HG03108 (cell line): ENCODE measurements around the gene ADAMTSL4.

Experiments
- ATAC-seq: cut with Tn5 transposase; IDR thresholded peaks from one replicate; pipeline ENCODE4 v1.9.1; 2021; ENCODE audit warnings: moderate library complexity; ENCODE audit not compliant: unreplicated experiment

ADAMTSL4 gene

GRCh38 chr1:150548632-150549495, at the start of gene ADAMTSL4:
ADAMTSL4 (plus strand) TSS chr1:150549408; CDS start chr1:150552289, 2,881 bp downstream.
- no peak for ATAC-seq

GRCh38 chr1:150505431-150505830, 43.8 kb upstream of the ADAMTSL4 start:
- no peak for ATAC-seq

- ATAC-seq: no peak
Observed at GRCh38 chr1:150507912-150508864, 41.0 kb upstream of the ADAMTSL4 start, which contains the start of gene ECM1. ECM1 (plus strand) TSS chr1:150508109; CDS start chr1:150508210, 101 bp downstream.

GRCh38 chr1:150508982-150509381, 40.2 kb upstream of the ADAMTSL4 start:
- ATAC-seq: no peak

- no peak for ATAC-seq
Observed at GRCh38 chr1:150511551-150511950, 37.7 kb upstream of the ADAMTSL4 start.

GRCh38 chr1:150511985-150512660, 37.1 kb upstream of the ADAMTSL4 start:
- no peak for ATAC-seq

GRCh38 chr1:150512846-150513245, 36.4 kb upstream of the ADAMTSL4 start:
- ATAC-seq: no peak

GRCh38 chr1:150513351-150513791, 35.8 kb upstream of the ADAMTSL4 start:
- ATAC-seq: no peak

- ATAC-seq: no peak
Observed at GRCh38 chr1:150514260-150514659, 34.9 kb upstream of the ADAMTSL4 start.

- ATAC-seq: no peak
Observed at GRCh38 chr1:150514913-150515327, 34.3 kb upstream of the ADAMTSL4 start.

GRCh38 chr1:150515328-150516049, 33.7 kb upstream of the ADAMTSL4 start, which contains the start of gene FALEC:
FALEC (plus strand) TSS chr1:150515752.
- peak; percentile 98 for ATAC-seq

- ATAC-seq: no peak
Observed at GRCh38 chr1:150516050-150516591, 33.1 kb upstream of the ADAMTSL4 start.

- no peak for ATAC-seq
Observed at GRCh38 chr1:150516616-150517015, 32.6 kb upstream of the ADAMTSL4 start.

GRCh38 chr1:150521196-150521968, 27.8 kb upstream of the ADAMTSL4 start:
- no peak for ATAC-seq

GRCh38 chr1:150525348-150525747, 23.9 kb upstream of the ADAMTSL4 start:
- no peak for ATAC-seq

- ATAC-seq: no peak
Observed at GRCh38 chr1:150528196-150528595, 21.0 kb upstream of the ADAMTSL4 start.

- ATAC-seq: no peak
Observed at GRCh38 chr1:150529017-150529416, 20.2 kb upstream of the ADAMTSL4 start.

- no peak for ATAC-seq
Observed at GRCh38 chr1:150530491-150531159, 18.6 kb upstream of the ADAMTSL4 start.
